HL-60/S4 (cell line): ENCODE data around the gene FAM228A.
"Not testable (repeated sequence)": the region's sequence is repeated elsewhere in the genome, so short reads cannot be mapped to it uniquely, and the experiment has no call there.

ENCODE experiments used
- in situ Hi-C: fragments of 300-500 bp; cut with MboI; formaldehyde crosslinking; loops from 2 replicates; pipeline ENCODE4 v1.14.3; 2022; ENCODE audit warnings: low sequenced_read_pairs

Gene FAM228A

GRCh38 chr2:24174851-24175277 lies at the start of gene FAM228A:
FAM228A (plus strand) TSS chr2:24175053; CDS start chr2:24175481, 428 bp downstream.
- in situ Hi-C loops: loop anchor here (25.0 kb wide), 1 partner anchor 363 kb away; no protein-coding TSS in a partner anchor

GRCh38 chr2:24125956-24126355 lies 48.9 kb upstream of the FAM228A start:
- in situ Hi-C loops: no loop called here

GRCh38 chr2:24132543-24132942 lies 42.3 kb upstream of the FAM228A start:
- in situ Hi-C loops: no loop called here

GRCh38 chr2:24140305-24140704 lies 34.5 kb upstream of the FAM228A start:
- in situ Hi-C loops: not testable (repeated sequence)

- in situ Hi-C loops: no loop called here
Observed at GRCh38 chr2:24147364-24147763, 27.5 kb upstream of the FAM228A start.

GRCh38 chr2:24152413-24153197 lies 22.2 kb upstream of the FAM228A start:
- in situ Hi-C loops: loop anchor here (25.0 kb wide), 1 partner anchor 340 kb away; no protein-coding TSS in a partner anchor

GRCh38 chr2:24153478-24153877 lies 21.4 kb upstream of the FAM228A start:
- in situ Hi-C loops: loop anchor here (25.0 kb wide), 1 partner anchor 341 kb away; no protein-coding TSS in a partner anchor

GRCh38 chr2:24158131-24158530 lies 16.7 kb upstream of the FAM228A start:
- in situ Hi-C loops: loop anchor here (25.0 kb wide), 1 partner anchor 346 kb away; no protein-coding TSS in a partner anchor

- in situ Hi-C loops: loop anchor here (25.0 kb wide), 1 partner anchor 347 kb away; no protein-coding TSS in a partner anchor
Observed at GRCh38 chr2:24159708-24160107, 15.1 kb upstream of the FAM228A start.

GRCh38 chr2:24160761-24161160 lies 14.1 kb upstream of the FAM228A start:
- in situ Hi-C loops: loop anchor here (25.0 kb wide), 1 partner anchor 348 kb away; no protein-coding TSS in a partner anchor

- in situ Hi-C loops: loop anchor here (25.0 kb wide), 1 partner anchor 350 kb away; no protein-coding TSS in a partner anchor
Observed at GRCh38 chr2:24162494-24162893, 12.4 kb upstream of the FAM228A start.

GRCh38 chr2:24163186-24163585 lies 11.7 kb upstream of the FAM228A start:
- in situ Hi-C loops: loop anchor here (25.0 kb wide), 1 partner anchor 351 kb away; no protein-coding TSS in a partner anchor

- in situ Hi-C loops: loop anchor here (25.0 kb wide), 1 partner anchor 351 kb away; no protein-coding TSS in a partner anchor
Observed at GRCh38 chr2:24163601-24164000, 11.3 kb upstream of the FAM228A start.

GRCh38 chr2:24164416-24164973 lies 10.4 kb upstream of the FAM228A start:
- in situ Hi-C loops: loop anchor here (25.0 kb wide), 1 partner anchor 352 kb away; no protein-coding TSS in a partner anchor

GRCh38 chr2:24169023-24169422 lies 5.8 kb upstream of the FAM228A start:
- in situ Hi-C loops: loop anchor here (25.0 kb wide), 1 partner anchor 357 kb away; no protein-coding TSS in a partner anchor

- in situ Hi-C loops: no loop called here
Observed at GRCh38 chr2:24175631-24176187, 856 bp downstream of the FAM228A start.

GRCh38 chr2:24176326-24176725 lies 1.5 kb downstream of the FAM228A start:
- in situ Hi-C loops: no loop called here

GRCh38 chr2:24179683-24180082 lies 4.8 kb downstream of the FAM228A start:
- in situ Hi-C loops: no loop called here

GRCh38 chr2:24181849-24182248 lies 7.0 kb downstream of the FAM228A start:
- in situ Hi-C loops: no loop called here

GRCh38 chr2:24182507-24182906 lies 7.7 kb downstream of the FAM228A start:
- in situ Hi-C loops: no loop called here

GRCh38 chr2:24183366-24184069 lies 8.7 kb downstream of the FAM228A start:
- in situ Hi-C loops: no loop called here
